CD4-positive, alpha-beta T cell (primary cell): ENCODE results near the gene COL23A1. TPM values are rescaled to one million over a fixed set of nuclear protein-coding genes. Genes with fewer than 3 reads are reported as not detected.

Experiments used
- ATAC-seq: fragments of 200-7000 bp; cut with Tn5 transposase; one replicate; pipeline ENCODE4 v1.10.0; 2022; ENCODE audit warnings: mild to moderate bottlenecking; ENCODE audit not compliant: poor library complexity
- CTCF ChIA-PET: fragments of 350-600 bp; sonication (Branson Sonifier 250); formaldehyde crosslinking; loops from one replicate; lab custom pipeline; 2021; ENCODE audit warnings: antibody characterized with exemption, inconsistent platforms; lab: Charles Lee
- POLR2A ChIA-PET: fragments of 350-600 bp; sonication (Branson Sonifier 250); formaldehyde crosslinking; loops from one replicate; lab custom pipeline; 2021; ENCODE audit warnings: antibody characterized with exemption, inconsistent platforms; lab: Charles Lee
- DNase-seq, 14 experiments: peaks; one replicate each; pipeline ENCODE4 v3.0.0-alpha.2; 2013 to 2020; ENCODE audit warnings: mixed read lengths in 2 of 14
- H3K27ac ChIP-seq, 2 donors: one replicate each; pipeline versions ENCODE4 v1.5.1 to v1.7.0; 2013; ENCODE audit warnings: low read length in 2 of 2, low read depth in 1 of 2, mild to moderate bottlenecking in 1 of 2
- H3K27me3 ChIP-seq, 2 experiments: 1 replicate in 1 of 2; 2 replicates in 1 of 2; pipeline versions ENCODE4 v1.6.1 to v1.7.0; 2013; ENCODE audit warnings: low read length in 2 of 2, control low read depth in 1 of 2, mild to moderate bottlenecking in 1 of 2, moderate library complexity in 1 of 2; ENCODE audit not compliant: insufficient read depth in 2 of 2, control insufficient read depth in 1 of 2
- H3K36me3 ChIP-seq: one replicate; pipeline ENCODE4 v1.6.1; 2013; ENCODE audit warnings: low read length, control low read depth; ENCODE audit not compliant: insufficient read depth
- H3K4me1 ChIP-seq: one replicate; pipeline ENCODE4 v1.6.1; 2013; ENCODE audit warnings: low read length, control low read depth; ENCODE audit not compliant: insufficient read depth
- H3K4me3 ChIP-seq: one replicate; pipeline ENCODE4 v1.5.1; 2013; ENCODE audit warnings: mild to moderate bottlenecking, low read length, moderate library complexity
- H3K9me3 ChIP-seq, 2 experiments: 1 replicate in 1 of 2; 2 replicates in 1 of 2; pipeline versions ENCODE4 v1.6.1 to v1.7.0; 2013; ENCODE audit warnings: low read length in 2 of 2, mild to moderate bottlenecking in 2 of 2, control low read depth in 1 of 2, moderate library complexity in 1 of 2; ENCODE audit not compliant: control insufficient read depth in 1 of 2, insufficient read depth in 1 of 2
- H3K27ac Mint-ChIP-seq: one replicate; pipeline ENCODE4 v1.8.0; 2020; ENCODE audit warnings: mixed read lengths
- H3K27me3 Mint-ChIP-seq: one replicate; pipeline ENCODE4 v1.8.0; 2021; ENCODE audit warnings: mixed read lengths
- H3K36me3 Mint-ChIP-seq: one replicate; pipeline ENCODE4 v1.8.0; 2021; ENCODE audit warnings: low read depth, mixed read lengths
- H3K4me1 Mint-ChIP-seq: one replicate; pipeline ENCODE4 v1.8.0; 2021; ENCODE audit warnings: low read depth, mixed read lengths
- H3K4me3 Mint-ChIP-seq: one replicate; pipeline ENCODE4 v1.8.0; 2020; ENCODE audit warnings: mild to moderate bottlenecking, mixed read lengths
- H3K9me3 Mint-ChIP-seq: one replicate; pipeline ENCODE4 v1.8.0; 2020; ENCODE audit warnings: mixed read lengths
- intact Hi-C, 2 experiments: fragments of 100-400 bp; cut with DNase I in 1 of 2; cut with micrococcal nuclease in 1 of 2; formaldehyde crosslinking; loops; one replicate each; pipeline versions ENCODE4 v1.15.1 to v1.9.0; 2023 to 2025; cut with DNase I, micrococcal nuclease
- total RNA-seq, 174 experiments: library from RNA in 2 of 174; stranded (reverse) in 2 of 174; gene quantifications; one replicate each; pipeline ENCODE4 v1.2.3 and lab custom pipeline; 2021 to 2026
- TF ChIP-seq, protein P1 (sequence below): fragments of 200-600 bp; IDR thresholded peaks from one replicate; pipeline ENCODE4 v1.8.0; 2022; ENCODE audit warnings: antibody characterized with exemption, mild to moderate bottlenecking

COL23A1 gene
- total RNA-seq, 2 experiments from 2014 or later = not detected

DNA sequence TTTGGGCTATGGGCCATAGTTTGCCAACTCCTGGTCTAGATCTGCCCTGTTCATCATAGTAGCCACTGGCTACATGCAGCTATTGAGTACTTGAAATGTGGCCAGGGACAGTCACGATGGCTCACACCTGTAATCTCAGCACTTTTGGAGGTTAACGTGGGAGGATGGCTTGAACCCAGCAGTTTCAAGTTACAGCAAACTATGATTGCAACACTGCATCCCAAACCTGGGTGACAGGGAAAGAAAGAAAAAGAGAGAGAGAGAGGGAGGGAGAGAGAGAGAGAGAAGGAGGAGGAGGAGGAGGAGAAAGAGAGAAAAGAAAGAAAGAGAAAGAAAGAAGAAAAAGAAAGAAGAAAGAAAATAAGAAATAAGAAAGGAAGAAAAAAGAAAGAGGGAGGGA is 397.9 kb downstream of the COL23A1 start:
- peaks cover 14% of the 10 kb centered on the region for H3K4me1 ChIP-seq
- no peaks in the 10 kb centered on the region for H3K36me3 ChIP-seq
- DNase-seq = no peak
- Mint-ChIP-seq H3K27me3 (peaks cover 19% of the 10 kb centered on the region), H3K9me3 (no peaks in the 10 kb centered on the region), H3K27ac (no peak overlapping the region), H3K4me1 (no peaks in the 10 kb centered on the region), H3K4me3 (no peak overlapping the region), H3K36me3 (no peaks in the 10 kb centered on the region)
- CTCF ChIA-PET = no interaction called here
- H3K4me3 ChIP-seq = no peak overlapping the region
- TF ChIP-seq, protein P1, sequence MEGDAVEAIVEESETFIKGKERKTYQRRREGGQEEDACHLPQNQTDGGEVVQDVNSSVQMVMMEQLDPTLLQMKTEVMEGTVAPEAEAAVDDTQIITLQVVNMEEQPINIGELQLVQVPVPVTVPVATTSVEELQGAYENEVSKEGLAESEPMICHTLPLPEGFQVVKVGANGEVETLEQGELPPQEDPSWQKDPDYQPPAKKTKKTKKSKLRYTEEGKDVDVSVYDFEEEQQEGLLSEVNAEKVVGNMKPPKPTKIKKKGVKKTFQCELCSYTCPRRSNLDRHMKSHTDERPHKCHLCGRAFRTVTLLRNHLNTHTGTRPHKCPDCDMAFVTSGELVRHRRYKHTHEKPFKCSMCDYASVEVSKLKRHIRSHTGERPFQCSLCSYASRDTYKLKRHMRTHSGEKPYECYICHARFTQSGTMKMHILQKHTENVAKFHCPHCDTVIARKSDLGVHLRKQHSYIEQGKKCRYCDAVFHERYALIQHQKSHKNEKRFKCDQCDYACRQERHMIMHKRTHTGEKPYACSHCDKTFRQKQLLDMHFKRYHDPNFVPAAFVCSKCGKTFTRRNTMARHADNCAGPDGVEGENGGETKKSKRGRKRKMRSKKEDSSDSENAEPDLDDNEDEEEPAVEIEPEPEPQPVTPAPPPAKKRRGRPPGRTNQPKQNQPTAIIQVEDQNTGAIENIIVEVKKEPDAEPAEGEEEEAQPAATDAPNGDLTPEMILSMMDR = no peak
- no peak overlapping the region for H3K27ac ChIP-seq
- no peaks in the 10 kb centered on the region for H3K9me3 ChIP-seq
- no peak for ATAC-seq
- H3K27me3 ChIP-seq = peaks cover 2 to 8% of the 10 kb centered on the region in 2 experiments
- POLR2A ChIA-PET = no interaction called here
- intact Hi-C loops = no loop called here

DNA sequence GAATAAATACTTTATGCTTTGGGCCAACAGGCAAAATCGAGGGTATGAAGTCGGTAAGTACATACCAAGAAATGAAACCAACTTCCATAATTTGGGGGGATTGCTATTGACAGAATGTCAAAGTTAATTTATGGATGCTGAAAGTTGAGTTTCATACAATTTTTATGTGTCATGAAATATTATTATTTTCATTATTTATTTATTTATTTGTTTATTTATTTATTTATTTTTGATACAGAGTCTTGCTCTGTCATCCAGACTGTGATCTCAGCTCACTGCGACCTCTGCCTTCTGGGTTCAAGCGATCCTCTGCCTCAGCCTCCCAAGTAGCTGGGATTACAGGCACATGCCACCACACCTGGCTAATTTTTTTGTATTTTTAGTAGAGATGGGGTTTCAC is 398.5 kb downstream of the COL23A1 start:
- ATAC-seq (no peak), DNase-seq (no peak)
- POLR2A ChIA-PET = no interaction called here
- Mint-ChIP-seq H3K27ac (no peak overlapping the region), H3K4me3 (no peak overlapping the region), H3K27me3 (peaks cover 19% of the 10 kb centered on the region), H3K9me3 (no peaks in the 10 kb centered on the region), H3K36me3 (no peaks in the 10 kb centered on the region), H3K4me1 (no peaks in the 10 kb centered on the region)
- intact Hi-C loops = no loop called here
- TF ChIP-seq, protein P1 = no peak
- peaks cover 2 to 8% of the 10 kb centered on the region in 2 experiments for H3K27me3 ChIP-seq
- no peaks in the 10 kb centered on the region for H3K36me3 ChIP-seq
- no peak overlapping the region for H3K27ac ChIP-seq
- H3K4me3 ChIP-seq = no peak overlapping the region
- peaks cover 14% of the 10 kb centered on the region for H3K4me1 ChIP-seq
- no peaks in the 10 kb centered on the region for H3K9me3 ChIP-seq
- CTCF ChIA-PET = no interaction called here

GRCh38 chr5:178189433-178189832 is 400.8 kb downstream of the COL23A1 start:
- no peak overlapping the region for H3K27ac ChIP-seq
- intact Hi-C loops = no loop called here
- TF ChIP-seq, protein P1 = no peak
- no peaks in the 10 kb centered on the region for H3K36me3 Mint-ChIP-seq
- DNase-seq (no peak), ATAC-seq (no peak)
- no peak overlapping the region for H3K27ac Mint-ChIP-seq
- no peaks in the 10 kb centered on the region for H3K36me3 ChIP-seq
- no peaks in the 10 kb centered on the region for H3K9me3 Mint-ChIP-seq
- no peaks in the 10 kb centered on the region for H3K4me1 Mint-ChIP-seq
- H3K9me3 ChIP-seq = no peaks in the 10 kb centered on the region
- peaks cover 14% of the 10 kb centered on the region for H3K4me1 ChIP-seq
- POLR2A ChIA-PET = interaction anchor here (0.7 kb wide), 1 partner anchor 134 kb away, joined by 5 read pairs; no protein-coding TSS in a partner anchor
- peaks cover 2 to 8% of the 10 kb centered on the region in 2 experiments for H3K27me3 ChIP-seq
- no peak overlapping the region for H3K4me3 Mint-ChIP-seq
- peaks cover 19% of the 10 kb centered on the region for H3K27me3 Mint-ChIP-seq
- CTCF ChIA-PET = no interaction called here
- no peak overlapping the region for H3K4me3 ChIP-seq

Other genes with a start within 250 kb of the COL23A1 start
- gene CLK4, start 36.7 kb upstream of the COL23A1 start, total RNA-seq = 100 to 1,000 TPM; 109 to 123 TPM
- 1 to 10 TPM; 5.5 to 5.7 TPM for gene ZNF354A, start 140.3 kb upstream of the COL23A1 start, total RNA-seq